HCT116 (cell line): ENCODE results near the gene ADRB1.

ENCODE experiments used
- CBX3 ChIP-seq: IDR thresholded peaks from 2 replicates; pipeline ENCODE4 v1.6.1; 2012; ENCODE audit warnings: low read depth
- CEBPB ChIP-seq: IDR thresholded peaks from 2 replicates; pipeline ENCODE4 v1.6.1; 2012; ENCODE audit warnings: low read depth
- CTCF ChIP-seq, 3 experiments: fragments of 200-600 bp in 1 of 3; sonication (generic) in 1 of 3; IDR thresholded peaks in 2 of 3; conservative IDR thresholded peaks in 1 of 3; 2 replicates each; pipeline ENCODE4 v1.5.1; 2012 to 2017; ENCODE audit warnings: low read depth in 2 of 3, low read length in 2 of 3, antibody characterized with exemption in 1 of 3, borderline replicate concordance in 1 of 3, control low read depth in 1 of 3, mild to moderate bottlenecking in 1 of 3, mixed read lengths in 1 of 3, mixed run types in 1 of 3, moderate library complexity in 1 of 3; ENCODE audit not compliant: insufficient read depth in 1 of 3
- ELF1 ChIP-seq: IDR thresholded peaks from 2 replicates; pipeline ENCODE4 v1.6.1; 2012; ENCODE audit warnings: low read depth, borderline replicate concordance
- EZH2 ChIP-seq: fragments of 200-600 bp; sonication (generic); IDR thresholded peaks from 2 replicates; pipeline ENCODE4 v1.6.1; 2017; ENCODE audit warnings: antibody characterized with exemption, mixed run types
- POLR2A ChIP-seq: IDR thresholded peaks from 2 replicates; pipeline ENCODE4 v1.7.0; 2011; ENCODE audit warnings: borderline replicate concordance; ENCODE audit not compliant: insufficient read depth, insufficient read length; ENCODE audit errors: extremely low read depth
- POLR2AphosphoS5 ChIP-seq: IDR thresholded peaks from 2 replicates; pipeline ENCODE4 v1.6.1; 2011; ENCODE audit warnings: mild to moderate bottlenecking, low read depth, low read length, moderate library complexity
- RAD21 ChIP-seq: IDR thresholded peaks from 2 replicates; pipeline ENCODE4 v1.6.1; 2012; ENCODE audit warnings: low read depth, mild to moderate bottlenecking
- REST ChIP-seq: IDR thresholded peaks from 2 replicates; pipeline ENCODE4 v1.6.1; 2012; ENCODE audit warnings: low read depth
- SIN3A ChIP-seq: IDR thresholded peaks from 2 replicates; pipeline ENCODE4 v1.6.1; 2012; ENCODE audit warnings: low read depth
- TCF7L2 ChIP-seq: IDR thresholded peaks from 2 replicates; pipeline ENCODE4 v1.7.0; 2011; ENCODE audit warnings: borderline replicate concordance, inconsistent platforms; ENCODE audit not compliant: insufficient read depth, insufficient read length; ENCODE audit errors: extremely low read depth
- ZFX ChIP-seq: fragments of 450-650 bp; IDR thresholded peaks from 2 replicates; pipeline ENCODE4 v1.6.1; 2017
- ZNF274 ChIP-seq: fragments of 200-500 bp; sonication (Bioruptor generic); IDR thresholded peaks from 2 replicates; pipeline ENCODE4 v1.6.1; 2014; ENCODE audit warnings: mild to moderate bottlenecking, low read depth, low read length, inconsistent platforms

- TF ChIP-seq REST (no peak), CEBPB (no peak), ELF1 (no peak), SIN3A (no peak), POLR2A (no peak), CTCF (IDR thresholded peaks at IDR 0.05 in 2 of 3, conservative IDR thresholded peaks at IDR 0.05 in 1 of 3; ENCODE audit: borderline replicate concordance in 1 of 3, insufficient read depth in 1 of 3, low read depth in 2 of 3, low read length in 2 of 3) (peak; percentile 18 to 59 (median 59); a peak in 5 of 6 replicates), POLR2AphosphoS5 (no peak), CBX3 (no peak), EZH2 (no peak), ZNF274 (no peak), RAD21 (no peak), ZFX (no peak), TCF7L2 (no peak)
Measured at GRCh38 chr10:114087255-114087654, 43.6 kb downstream of the ADRB1 start.
